GM18526 (cell line): ENCODE measurements around the gene IFIT2.

ENCODE experiments used
- POLR2A ChIP-seq: IDR thresholded peaks from 3 replicates; pipeline ENCODE4 v1.6.1; 2011; ENCODE audit not compliant: insufficient read length; ENCODE audit errors: extremely low read depth

The IFIT2 gene

DNA sequence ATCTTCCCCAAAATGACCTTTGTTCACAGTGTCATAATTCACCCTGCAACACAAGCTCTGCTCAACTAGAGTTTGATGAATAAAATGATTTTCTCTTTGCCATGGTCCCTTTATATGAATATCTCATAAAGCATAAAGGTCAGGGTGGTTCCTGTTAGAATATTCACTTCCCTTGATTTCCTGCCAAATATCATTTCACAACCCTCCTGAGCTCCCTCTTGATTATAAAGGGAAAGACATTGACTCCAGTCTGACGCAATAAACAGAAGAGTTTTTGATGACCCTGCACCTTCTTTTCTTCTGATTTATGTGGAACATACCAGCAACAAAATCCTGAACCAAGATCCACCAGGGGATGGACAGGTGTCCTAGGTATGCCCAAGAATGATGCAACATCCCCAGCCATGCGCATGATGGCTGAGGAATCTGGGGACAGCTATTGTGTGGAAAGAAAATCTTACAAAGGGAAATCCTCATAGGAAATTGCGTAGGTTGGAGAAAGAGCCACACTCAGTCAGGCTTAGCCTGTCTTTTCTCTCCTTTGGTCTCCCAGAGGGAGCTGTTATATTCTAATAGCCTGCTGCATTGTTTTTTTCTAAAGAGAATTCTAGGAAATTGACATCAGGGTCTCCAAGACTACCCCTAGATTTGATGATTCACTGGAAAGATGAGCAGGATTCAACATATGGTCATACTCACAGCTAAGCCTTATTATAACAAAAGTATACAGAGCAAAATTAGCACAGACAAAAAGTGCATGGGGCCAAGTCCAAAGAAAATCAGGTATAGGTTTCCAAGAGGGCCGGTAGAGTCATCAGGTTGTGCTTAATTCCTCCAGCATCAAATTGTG, 44.8 kb downstream of the IFIT2 start:
- TF ChIP-seq POLR2A = no peak

DNA sequence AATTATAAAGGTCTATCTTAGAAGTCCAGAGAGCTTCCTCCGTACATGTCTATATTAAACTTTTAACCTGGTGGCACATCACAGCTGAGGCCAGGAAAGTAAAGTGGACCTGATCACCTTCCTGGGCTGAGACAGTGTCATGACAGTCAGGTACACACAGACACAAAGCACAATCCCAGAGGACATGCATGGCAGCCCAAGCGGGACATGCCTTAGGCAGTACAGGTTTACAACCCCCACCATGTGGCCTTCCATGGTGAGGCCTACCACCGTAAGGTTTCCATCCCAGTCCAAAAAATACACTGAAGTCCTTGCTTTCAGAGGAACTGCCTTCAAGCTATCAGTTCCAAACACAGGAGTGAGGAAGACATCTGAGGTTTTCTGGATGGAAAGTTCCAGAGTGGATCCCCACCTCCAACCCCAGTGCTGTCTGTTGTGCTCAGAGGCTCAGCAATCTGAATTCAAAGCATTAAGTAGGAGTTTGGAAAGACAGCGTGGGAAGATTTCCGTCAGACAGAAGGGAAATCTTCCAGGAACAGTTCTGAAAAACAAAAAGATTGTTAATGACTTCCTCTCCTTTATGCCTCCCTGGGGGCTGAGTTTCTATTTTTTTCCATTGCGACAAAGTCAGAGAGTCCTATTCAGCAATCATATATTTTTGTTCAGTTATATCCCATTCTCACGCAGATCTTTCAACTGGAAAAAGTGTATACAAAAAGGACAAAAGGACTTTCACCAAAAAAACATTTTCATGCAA, 46.0 kb downstream of the IFIT2 start:
- no peak for TF ChIP-seq POLR2A

DNA sequence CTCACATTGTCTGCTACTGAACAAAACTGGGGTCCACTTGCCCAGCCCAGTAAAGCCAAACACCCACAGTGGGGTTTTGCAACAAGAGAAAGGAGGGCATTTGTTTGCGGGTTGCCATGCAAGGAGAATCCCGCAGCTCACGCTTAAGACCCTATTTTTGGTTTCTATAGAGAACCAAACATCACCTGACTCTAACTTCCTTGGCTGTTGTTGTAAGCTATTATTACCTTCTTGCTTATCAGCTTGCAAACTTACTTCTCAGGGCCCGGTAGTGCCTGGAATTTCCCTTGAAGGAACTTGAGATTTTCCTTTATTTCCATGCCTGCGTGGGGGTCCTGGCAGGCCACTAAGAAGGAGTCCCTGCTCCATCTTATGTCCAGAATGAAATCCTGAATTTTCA, 46.6 kb downstream of the IFIT2 start:
- no peak for TF ChIP-seq POLR2A

DNA sequence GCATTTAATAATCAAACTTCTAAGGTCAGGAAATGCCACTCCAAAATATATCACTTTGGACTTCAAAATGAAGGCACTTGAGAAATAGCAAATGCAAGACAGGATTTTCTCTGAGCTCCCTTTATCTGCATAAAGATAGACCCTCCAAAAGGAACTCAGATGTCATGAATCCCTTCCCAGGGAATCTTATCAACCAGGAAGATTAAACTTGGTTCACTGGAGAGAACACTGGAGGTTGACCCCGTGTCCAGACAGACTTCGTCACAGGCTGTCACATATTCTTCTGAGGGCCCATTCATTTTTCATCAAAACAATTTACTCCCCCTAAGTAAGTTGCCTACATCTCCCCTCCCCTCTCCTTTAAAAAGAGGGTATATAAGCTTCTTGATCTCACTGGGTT, 47.1 kb downstream of the IFIT2 start:
- no peak for TF ChIP-seq POLR2A

DNA sequence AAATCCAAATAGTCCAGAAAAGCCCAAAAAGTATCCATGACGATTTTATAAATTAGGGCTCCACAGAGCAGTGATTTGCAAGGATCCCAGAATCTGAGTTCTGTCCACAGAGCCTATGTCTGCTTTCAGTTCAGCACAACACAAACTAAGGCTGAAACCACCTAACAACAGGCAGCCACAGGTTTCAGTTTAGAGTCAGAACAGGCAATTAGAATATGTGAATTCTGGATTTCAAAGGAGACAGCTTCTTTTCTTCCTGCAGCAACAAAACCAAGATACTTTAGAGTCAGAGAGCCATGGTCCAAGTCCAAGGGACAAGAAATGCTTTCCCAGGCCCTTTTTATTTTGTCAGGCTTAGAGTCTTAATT, 49.5 kb downstream of the IFIT2 start:
- TF ChIP-seq POLR2A = no peak

DNA sequence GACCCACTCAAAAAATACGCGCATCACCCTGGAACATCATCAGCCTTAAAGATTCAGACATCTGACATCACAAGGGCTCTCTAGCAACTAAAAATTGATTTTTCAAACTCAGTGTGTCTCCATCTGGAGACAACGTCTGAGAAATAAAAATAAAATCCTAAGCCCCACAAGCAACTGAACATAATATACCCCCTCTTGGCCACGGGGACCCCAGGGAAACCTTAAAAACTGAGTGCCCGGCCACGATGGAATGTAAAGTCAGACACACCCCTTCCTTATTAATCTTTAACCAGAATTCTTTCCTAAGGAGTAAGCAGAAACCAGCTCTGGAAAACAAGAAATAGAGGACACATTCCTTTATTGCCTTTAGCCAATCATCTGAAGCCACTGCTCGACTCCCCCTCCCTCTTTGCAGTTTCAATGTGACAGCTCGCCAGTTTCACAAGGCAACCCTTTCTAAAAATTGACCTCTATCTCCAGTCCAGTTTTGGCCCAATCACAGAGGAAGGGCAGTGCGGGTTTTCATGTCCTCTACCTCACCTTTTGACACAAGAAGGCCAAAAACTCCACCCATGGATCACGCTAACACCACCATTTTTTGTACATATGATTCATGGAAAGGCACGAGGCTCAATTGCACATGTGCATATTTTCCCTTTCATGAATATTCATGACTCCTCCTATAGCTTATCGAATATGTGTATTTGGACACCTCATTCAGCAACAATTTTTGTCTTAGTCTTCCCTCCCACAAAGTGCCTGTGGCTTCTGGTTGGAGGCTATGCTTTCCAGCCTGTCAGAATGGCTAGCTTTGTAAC, 50.1 kb downstream of the IFIT2 start:
- TF ChIP-seq POLR2A = no peak

DNA sequence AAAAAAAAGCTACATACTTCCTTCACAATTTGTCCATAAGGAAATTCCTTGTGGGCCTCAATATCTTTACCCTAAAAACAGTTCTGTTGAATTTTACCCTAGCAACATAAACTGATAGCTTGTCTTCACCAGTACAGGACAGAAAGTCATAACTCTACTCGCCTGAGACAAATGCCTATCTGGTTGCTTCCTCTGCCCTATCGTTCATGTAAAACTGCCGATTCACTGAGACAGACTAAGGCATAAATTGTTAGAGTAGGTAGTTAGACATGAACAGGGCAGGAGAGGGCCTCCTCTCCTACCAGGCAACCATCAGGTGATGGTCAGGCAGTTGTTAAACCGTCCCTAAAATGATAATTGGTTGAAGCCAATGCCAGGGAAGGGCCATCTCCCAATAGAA, 51.0 kb downstream of the IFIT2 start:
- TF ChIP-seq POLR2A = no peak

DNA sequence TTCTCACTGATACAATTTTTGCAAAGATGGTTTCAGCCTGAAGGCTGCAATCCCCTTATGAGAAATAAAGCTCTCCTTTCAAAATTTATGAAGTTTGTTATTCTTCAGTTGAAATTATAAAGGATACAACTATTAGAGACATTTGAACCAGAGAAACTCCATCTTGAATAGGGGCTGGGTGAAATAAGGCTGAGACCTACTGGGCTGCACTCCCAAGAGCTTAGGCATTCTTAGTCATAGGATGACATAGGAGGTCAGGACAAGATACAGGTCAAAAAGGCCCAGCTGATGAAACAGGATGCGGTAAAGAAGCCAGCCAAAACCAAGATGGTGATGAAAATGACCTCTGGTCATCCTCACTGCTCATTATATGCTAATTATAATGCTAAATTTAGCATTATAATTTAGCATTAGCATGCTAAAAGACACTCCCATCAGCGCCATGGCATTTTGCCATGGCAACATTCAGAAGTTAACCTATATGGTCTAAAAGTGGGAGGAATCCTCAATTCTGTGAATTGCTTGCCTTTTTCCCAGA, 53.6 kb downstream of the IFIT2 start:
- TF ChIP-seq POLR2A = no peak

DNA sequence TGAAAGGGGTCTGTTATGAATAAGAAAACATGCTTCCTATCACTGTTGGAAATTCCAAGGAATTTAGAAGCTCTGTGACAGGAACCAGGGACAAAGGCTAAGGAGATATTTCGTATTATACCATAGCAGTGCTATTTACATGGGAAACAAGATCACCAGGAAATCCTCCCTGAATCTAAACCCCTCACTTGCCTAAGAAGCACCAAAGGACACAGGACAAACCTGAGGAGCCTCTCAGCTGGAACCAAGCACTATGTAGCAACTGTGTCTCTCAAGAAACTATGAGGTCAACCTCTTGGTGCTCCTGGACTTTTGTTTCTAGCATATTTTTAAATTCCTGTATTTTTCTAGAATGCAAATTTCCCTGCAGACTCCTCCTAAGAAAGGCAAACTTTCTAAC, 55.2 kb downstream of the IFIT2 start:
- no peak for TF ChIP-seq POLR2A

DNA sequence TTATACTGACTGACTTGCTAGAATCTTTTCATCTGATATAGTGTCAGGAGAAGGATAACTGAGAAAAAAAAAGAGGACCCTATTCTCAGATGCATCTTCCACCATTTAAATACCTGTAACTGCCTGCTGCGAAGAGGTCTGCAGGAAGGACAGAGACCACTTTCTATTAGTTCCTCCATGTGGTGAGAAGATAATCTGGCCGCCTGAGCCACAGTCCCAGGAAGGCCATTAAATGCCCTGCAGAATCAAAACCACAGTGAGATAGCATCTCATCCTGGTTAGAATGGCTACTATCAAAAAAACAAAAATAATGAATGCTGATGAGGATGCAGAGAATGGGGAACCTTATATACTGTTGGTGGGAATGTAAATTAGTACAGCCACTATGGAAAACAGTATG, 56.1 kb downstream of the IFIT2 start:
- no peak for TF ChIP-seq POLR2A
